ENCODE measurements around the gene KCNT1. TPM values are rescaled to one million over a fixed set of nuclear protein-coding genes. Genes with fewer than 3 reads are reported as not detected.

KCNT1 gene
- total RNA-seq, 4 donors from 2014 or later = 0.28 to 0.52 TPM; not detected in 2

GRCh38 chr9:135811801-135812200 lies 109.8 kb downstream of the KCNT1 start:
- TF ChIP-seq CTCF (IDR thresholded peaks at IDR 0.05) = no peak
- no peak for TF ChIP-seq POLR2A (IDR thresholded peaks at IDR 0.05)
- Histone ChIP-seq H3K36me3 (no peaks in the 10 kb centered on the region), H3K4me3 (no peak overlapping the region), H3K4me1 (no peaks in the 10 kb centered on the region), H3K27ac (no peak overlapping the region), H3K27me3 (no peaks in the 10 kb centered on the region), H3K9me3 (no peaks in the 10 kb centered on the region)
- no peak for DNase-seq
- intact Hi-C loops (cut with DNase I; ENCODE audit: low total_unique reads) = no loop called here

GRCh38 chr9:135812961-135813360 lies 111.0 kb downstream of the KCNT1 start:
- Histone ChIP-seq H3K4me3 (no peak overlapping the region), H3K9me3 (no peaks in the 10 kb centered on the region), H3K36me3 (no peaks in the 10 kb centered on the region), H3K4me1 (no peaks in the 10 kb centered on the region), H3K27ac (no peak overlapping the region), H3K27me3 (no peaks in the 10 kb centered on the region)
- DNase-seq = no peak
- no peak for TF ChIP-seq POLR2A (IDR thresholded peaks at IDR 0.05)
- no peak for TF ChIP-seq CTCF (IDR thresholded peaks at IDR 0.05)
- intact Hi-C loops (cut with DNase I; ENCODE audit: low total_unique reads) = no loop called here

- no peak overlapping the region for H3K4me3 ChIP-seq
- H3K27ac ChIP-seq = no peak overlapping the region
- no peaks in the 10 kb centered on the region for H3K36me3 ChIP-seq
- H3K4me1 ChIP-seq = no peaks in the 10 kb centered on the region
- no peaks in the 10 kb centered on the region for H3K27me3 ChIP-seq
- intact Hi-C loops (cut with DNase I; ENCODE audit: low total_unique reads) = no loop called here
- no peak for DNase-seq
- TF ChIP-seq POLR2A (IDR thresholded peaks at IDR 0.05) (no peak), CTCF (IDR thresholded peaks at IDR 0.05) (no peak)
- H3K9me3 ChIP-seq = no peaks in the 10 kb centered on the region
Observed at GRCh38 chr9:135813671-135814290, 111.8 kb downstream of the KCNT1 start.

GRCh38 chr9:135814421-135815095 lies 112.6 kb downstream of the KCNT1 start:
- intact Hi-C loops (cut with DNase I; ENCODE audit: low total_unique reads) = no loop called here
- H3K36me3 ChIP-seq = no peaks in the 10 kb centered on the region

More at GRCh38 chr9:135814421-135815095, 112.6 kb downstream of the KCNT1 start:
- no peak overlapping the region for H3K4me3 ChIP-seq
- H3K27ac ChIP-seq = no peak overlapping the region
- H3K4me1 ChIP-seq = no peaks in the 10 kb centered on the region
- no peak for TF ChIP-seq POLR2A (IDR thresholded peaks at IDR 0.05)
- TF ChIP-seq CTCF (IDR thresholded peaks at IDR 0.05) = no peak
- no peak for DNase-seq
- H3K27me3 ChIP-seq = no peaks in the 10 kb centered on the region
- no peaks in the 10 kb centered on the region for H3K9me3 ChIP-seq

Data from uterus (tissue), 4 donors.